HG02798 (cell line): ENCODE data around the gene PUM2.

Experiments used
- ATAC-seq: cut with Tn5 transposase; IDR thresholded peaks from one replicate; pipeline ENCODE4 v1.9.1; 2021; ENCODE audit warnings: mild to moderate bottlenecking; ENCODE audit not compliant: unreplicated experiment, poor library complexity

PUM2 gene

DNA sequence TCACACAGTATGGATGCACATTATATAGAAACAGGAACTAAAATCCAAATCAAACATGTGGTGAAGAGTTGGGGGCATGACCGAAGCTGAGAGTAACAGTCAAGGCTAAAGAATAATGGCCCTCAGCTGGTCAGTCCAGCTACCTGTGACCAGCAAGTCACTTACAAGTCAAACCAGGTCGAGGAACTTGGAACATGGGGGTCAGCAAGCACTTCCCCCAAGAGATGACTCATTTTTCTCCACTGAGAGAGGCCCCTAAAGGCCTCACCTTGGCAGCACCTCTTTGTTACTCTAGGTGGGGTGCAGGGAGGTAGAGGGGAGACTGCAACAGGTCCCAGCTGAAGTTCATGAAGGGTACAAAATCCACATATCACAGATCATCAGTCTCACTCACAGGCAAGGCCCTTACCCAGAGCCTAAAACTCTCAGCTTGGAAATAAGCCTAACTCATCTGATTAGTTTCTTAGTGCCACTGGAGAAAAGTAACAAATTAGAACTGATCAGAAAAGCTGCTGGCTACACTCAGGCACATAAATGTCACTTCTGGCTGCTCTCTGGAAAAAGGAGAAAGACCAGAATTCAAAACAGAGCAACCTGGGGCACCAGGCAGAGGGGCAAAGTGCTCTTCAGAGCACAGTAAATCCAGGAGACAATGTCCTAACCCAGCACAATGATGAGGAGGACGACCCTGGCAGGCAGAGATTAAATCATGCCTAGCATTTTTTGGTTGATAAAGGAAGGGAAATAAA, 129.7 kb downstream of the PUM2 start:
- no peak for ATAC-seq

DNA sequence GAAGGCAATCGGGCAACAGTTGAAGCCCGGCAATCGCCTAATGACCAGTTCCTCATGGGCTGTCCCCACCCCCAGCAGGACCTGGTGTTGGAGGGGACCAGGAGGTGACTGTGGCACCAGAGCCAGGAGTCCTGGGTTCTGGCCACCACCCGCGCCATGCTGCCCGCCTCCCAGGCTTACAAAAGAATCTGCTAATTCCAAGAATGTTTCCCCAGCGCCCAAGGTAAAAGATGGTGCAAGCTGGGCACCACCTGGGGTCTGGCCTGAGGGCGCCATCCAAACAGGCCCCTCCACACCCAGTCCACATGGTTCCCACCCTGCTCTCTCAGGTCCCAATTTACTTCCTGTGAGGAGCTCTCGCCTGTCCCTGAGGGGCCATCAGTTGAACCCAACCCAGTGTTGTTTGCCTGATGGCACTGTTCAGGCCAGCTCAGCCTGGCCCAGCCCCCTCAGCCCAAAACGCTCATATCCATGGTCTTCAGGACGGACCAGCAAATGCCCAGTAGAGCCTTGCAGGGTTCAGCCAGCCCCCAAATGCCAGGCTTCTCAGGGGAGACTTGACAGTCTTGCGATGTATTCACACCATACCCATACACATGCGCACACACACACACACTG, 130.8 kb downstream of the PUM2 start:
- ATAC-seq: no peak

DNA sequence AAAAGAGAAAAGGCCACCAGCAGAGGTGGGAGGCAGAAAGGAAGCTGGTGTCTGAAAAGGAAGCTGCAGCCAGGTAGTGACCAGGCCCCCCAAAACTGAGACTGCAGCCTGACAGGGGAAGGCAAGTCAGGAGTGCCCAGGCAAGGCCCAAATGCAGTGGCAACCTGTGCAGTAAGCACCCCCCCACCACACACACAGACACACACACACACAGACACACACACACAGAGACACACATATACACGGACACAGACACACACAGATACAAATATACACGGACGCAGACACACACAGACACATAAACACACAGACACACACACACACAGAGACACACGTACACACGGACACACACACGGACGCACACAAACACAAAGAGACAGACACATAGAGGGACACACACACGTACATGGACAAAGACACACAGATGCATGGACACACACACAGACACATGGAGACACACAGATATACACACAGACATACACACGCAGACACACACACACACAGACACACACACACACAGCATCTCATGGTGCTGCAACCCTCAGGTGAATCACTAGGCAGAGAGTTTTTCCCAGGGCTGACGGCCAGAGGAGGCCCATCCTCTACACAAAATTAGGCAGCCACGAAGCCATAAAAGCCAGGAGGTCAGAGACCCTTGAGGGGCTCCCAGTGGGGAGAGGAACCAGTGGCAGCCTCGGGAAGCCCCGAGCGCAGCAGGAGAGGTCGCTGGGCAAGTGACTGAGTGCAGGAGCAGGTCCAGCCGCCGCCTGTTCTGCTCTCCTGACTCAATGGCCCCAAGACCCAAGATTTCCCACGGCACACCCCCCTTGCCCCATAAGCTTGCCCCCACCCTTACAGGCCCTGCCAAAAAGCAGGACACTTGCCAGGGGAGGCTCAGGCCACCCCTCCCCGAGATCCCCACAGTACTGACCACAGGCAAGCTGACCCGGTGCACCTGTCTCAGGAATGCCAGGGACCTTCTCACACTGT, 132.0 kb downstream of the PUM2 start:
- ATAC-seq: no peak

DNA sequence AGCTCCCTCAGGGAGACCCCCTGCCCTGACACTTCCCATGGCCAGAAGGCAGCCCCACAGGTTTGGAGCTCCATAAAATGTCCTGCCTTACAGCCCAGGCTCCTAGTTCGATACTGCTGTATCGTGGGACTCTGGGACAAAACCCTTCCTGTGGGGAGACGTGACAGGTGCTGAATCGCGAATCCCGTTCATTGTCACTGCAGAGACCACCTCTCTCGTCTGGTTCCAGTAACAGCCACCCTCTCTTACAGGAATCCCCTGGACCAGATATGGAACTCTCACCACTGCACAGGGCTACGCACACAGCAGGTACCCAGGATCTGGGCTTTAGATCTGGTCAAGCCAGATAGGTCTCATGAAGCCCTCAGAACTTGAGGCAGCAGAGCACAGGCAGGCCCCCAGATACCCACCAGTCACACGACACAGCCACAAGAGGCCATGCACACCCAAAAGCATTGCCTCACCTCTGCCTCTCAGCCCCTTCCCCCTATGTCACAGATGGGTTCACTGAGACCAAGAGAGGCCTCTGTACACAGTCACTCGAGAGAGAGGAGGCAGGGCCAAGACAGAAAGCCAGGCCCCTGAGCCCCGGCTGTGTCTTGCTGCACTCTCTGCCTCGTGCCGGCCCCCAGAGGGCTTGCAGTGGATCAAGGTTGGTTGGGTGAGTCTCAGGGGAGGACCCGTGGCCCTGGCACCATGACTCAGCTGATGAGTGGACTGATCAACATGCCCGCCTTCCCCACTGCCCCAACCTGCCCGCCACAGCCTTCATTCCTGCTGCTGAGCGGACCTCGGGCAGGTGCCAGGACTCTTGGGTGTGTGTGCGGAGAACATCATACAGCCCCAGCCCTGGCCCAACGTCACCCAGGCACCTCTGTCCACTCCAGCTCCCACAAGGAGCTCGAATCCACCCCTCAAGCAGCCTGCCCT, 133.3 kb downstream of the PUM2 start:
- no peak for ATAC-seq

DNA sequence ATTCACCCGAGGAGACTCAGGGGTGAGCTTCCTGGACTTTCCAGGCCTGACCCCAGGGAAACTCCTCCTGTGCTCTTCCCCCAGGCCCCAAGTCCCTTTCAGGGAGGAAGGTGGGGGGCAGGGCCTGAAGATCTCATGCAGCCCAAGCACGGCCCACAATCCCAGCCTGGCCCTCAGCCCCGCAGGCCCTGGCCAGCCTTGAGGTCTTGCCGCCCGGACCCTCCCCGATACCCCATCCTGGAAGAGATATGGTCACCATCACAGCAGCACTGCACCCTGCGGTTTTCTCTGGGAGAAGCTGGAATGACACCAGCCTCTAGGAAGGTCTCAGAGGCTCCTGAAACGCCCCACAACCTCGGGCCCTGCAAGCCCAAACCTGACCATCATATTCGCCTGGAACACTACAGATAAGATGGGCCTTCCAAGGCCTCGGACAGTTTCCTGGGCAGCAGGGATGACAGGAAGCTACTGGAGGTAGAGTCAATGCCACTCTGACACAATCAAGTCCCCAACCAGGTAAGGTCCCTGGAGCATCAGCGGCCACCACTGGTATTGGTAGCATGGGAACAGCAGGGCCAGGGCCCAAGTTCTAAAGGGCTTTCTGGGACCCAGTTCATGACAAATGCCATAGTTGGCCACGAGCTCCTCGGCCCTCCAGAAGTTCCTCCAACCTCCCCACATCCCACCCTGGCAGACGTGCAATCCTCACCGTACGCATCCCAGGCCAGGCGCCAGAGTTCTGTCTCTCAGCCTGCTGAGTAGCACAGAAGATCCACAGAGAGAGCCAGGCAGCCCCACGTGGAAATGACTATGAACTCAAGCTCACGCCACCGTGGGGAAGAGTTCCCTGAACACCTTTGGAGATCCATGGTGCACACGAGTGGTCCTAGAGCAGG, 134.3 kb downstream of the PUM2 start:
- ATAC-seq: no peak

DNA sequence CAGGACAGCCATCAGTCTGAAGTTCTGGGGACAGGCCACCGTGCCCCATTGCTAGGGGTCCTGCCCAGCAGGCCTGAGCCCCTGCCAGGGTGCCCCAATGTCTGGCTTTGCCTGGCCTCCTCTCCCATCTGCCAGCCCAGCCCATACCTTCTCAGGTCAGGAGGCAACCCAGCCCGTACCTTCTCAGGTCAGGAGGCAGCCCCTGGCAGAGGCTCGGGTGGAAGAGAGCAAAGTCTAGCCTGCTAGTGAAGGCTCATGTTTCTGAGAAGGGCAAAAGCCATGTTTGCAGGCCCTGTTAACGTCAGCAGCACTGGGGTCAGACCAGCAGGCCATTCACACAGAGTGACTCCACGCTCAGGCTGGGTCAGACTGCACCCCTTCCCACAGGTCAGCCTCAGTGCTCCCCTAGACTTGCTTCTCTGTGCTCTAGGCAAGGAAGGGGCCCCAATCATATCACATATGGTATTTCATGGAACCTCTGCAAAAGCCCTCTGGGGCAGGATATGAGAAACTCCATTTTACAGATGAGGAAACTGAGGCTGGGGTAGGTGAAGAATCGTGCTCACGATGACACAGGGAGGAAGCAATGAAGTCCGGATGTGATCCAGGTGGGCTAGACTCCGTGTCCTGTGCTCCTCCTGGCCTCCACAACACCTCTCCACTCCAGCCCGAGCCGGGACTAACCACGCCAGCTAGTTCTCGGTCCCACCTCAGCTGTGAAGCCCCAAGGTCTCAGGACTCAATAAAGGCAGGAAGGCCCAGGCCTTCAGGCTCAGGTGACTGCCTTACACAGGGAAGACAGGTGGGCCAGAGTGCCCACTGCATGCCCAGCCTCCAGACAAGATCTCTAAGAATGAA, 135.2 kb downstream of the PUM2 start:
- no peak for ATAC-seq

DNA sequence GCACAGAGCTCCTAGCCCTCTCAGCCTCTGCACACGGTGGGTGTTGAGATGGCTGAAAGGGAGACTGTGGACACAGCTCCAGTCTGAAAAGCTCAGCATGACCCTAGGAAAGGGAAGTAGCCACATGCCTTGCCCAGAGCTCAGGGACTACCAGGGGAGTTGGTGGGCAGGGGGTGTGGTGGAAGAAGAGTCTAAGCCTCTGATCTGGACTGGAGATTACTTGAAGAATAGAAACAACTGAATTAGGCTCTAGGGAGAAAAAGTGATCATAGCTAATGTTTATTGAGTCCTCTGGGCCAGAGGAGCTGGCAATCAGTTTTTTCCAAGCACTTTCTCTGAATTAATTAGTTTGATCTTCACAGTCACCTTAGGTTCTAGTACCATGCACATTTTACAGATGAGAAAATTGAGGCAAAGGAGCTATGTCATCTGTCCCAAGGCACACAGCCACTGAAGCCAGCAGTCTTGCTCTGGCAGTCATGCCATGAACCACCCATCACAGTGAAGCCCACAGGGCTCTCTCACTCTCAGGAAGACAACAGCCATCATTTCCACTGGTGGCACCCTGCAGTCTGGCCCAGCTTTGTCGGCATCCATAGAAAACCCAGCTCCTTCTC, 136.0 kb downstream of the PUM2 start:
- ATAC-seq: no peak

DNA sequence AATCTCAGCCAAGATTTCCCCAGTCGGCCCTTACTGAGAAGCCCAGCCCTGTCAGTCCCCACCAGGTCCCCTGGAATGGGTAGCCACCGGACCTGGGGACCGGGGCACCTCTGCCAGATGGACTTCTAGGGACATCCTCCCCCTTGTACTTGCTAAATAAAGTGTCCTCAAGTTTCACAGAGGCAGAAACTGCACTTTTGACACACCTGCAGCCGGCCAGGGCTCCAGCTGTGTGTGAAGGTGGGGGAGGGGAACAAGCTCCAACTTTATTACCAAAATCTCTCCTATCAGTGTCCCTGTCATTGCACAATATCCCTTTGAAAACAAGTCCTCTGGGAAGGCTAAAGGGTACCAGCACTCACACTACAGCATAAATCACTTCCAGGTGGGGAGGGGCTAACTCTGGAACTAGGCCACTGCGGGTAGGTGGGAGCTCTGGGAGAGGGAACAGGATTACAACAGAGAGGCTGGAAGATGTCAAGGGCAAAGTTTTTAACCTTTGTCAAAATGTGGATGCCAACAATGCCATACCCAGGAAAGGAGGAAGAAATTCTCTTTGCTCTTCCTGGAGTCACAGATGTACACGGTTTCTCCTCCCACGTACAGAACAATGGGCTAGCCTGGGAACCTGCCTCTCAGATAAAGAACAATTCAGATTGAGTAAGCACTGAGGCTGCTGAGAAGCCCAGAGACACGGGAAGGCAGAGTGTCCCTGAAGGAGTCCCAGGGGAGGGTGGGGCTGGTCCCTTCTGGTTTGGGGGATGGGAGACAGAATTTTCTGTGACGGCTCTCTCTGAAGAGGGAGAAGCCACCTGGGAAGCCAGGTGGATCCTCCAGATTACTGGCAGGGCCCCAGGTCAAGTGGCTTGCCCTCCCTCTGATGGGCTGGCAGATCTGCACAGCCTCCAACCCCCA, 136.7 kb downstream of the PUM2 start:
- ATAC-seq: peak; percentile 39

DNA sequence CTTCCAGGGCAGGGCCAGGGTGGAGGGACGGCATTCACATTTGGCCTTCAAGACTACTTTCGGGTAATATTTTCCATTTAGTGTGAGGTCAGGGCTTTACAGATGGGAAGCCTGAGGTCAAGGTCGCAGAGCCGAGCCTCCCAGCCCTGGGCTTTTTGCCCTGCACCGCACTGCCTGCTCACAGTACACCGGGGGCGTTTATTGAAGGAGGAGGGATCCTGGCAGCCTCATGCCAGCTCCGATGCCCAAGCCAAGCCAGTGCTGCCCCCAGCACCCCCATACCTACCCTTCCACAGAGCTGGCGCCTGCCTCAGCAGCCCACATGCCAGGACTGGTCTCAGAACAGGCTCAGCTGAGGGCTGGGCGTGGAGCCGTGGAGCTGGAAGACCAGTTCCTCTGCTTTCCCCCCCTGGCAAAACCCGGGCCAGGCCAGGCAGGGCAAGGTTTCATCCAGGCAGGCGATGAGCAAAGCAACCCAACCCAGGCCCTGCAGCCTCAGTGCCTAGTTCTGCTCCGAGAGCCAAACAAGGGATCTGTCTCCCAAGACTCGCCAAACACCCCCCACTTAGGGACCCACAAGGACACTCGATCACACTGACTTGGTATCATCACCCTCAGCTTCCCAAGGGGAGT, 137.7 kb downstream of the PUM2 start:
- no peak for ATAC-seq

DNA sequence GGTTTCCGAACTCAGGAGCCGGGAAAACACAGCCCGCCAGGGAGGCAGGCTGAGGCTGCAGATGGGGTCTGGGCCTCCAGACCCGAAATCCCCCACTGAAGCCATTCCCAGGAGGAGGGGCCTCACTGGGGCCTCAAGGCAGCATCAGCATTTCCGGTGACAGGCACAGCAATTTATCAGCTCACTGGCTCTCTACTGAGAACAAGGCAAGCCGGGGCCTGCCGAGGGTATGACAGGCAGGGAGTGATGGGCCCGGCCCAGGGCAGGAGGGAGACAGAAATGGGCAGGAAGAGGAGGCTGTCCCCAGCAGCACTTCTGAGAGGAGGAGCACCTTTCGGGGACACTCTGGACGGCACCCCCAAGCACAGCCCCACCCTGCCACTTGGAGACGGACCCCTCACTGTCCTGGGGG, 138.2 kb downstream of the PUM2 start:
- no peak for ATAC-seq

DNA sequence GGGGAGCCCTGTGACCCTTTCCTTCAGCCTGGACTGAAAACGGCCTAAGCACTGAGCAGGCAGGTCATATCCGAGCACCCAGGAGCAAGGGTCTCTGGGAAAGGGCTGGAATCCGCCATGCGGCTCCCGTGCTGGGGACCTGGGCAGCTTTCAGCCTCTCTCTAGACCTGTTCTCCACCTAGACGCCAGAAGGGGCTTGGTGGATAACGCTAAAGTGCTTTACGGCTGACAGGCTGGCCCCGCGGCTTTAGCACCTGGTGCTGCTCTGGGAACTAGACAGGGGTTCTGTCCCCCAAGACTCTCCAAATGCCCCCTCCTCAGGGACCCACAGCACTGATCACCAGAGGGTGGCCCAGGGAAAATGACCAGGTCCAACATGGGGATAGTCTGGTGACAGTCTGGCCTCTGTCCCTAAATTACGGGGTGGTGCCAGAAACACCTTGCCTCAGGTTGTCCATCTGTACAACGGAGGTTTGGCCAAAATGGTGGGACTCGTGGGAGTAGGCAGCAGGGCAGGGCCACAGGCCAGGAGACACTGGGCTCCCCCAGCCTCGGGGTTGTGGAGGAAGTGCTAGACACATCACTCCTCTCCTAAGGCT, 138.7 kb downstream of the PUM2 start:
- ATAC-seq: no peak

DNA sequence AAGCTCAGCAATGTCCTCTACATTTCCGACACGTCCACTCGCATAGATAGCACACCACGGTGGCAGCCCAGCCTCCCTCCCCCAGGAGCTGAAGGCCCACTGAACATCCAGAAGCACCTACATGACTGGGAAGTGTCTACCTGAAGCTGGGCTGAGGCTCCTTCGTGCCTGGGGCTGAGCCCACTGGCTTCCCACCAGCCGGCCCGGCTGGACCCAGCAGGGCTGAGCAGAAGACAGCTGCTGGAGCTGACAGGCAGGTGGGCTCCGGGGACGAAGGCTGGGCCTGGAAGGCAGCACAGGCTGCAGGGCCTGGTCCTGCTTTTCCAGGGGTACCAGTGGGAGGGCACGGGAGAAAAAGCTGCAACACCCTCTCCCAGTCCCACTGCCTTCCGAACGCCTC, 139.2 kb downstream of the PUM2 start:
- ATAC-seq: no peak

DNA sequence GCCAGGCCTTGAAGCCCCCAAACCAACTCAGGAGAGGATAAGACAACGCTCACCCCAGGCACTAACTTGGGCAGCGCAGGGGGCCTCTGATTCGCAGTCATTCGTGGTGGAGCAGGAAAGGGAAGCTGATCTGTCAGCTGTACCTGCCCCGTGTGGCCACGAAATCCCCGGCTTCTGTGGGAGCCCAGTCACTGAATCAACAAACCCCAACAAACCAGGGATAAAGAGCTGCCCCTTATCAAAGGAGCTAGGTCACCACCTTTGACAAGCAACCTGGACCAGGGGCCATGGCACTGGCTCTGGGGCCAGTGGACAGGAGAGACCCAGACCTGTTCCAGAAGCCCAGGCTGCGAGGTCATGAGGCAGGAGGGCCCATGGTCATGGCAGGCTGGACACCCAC, 140.2 kb downstream of the PUM2 start:
- ATAC-seq: no peak

DNA sequence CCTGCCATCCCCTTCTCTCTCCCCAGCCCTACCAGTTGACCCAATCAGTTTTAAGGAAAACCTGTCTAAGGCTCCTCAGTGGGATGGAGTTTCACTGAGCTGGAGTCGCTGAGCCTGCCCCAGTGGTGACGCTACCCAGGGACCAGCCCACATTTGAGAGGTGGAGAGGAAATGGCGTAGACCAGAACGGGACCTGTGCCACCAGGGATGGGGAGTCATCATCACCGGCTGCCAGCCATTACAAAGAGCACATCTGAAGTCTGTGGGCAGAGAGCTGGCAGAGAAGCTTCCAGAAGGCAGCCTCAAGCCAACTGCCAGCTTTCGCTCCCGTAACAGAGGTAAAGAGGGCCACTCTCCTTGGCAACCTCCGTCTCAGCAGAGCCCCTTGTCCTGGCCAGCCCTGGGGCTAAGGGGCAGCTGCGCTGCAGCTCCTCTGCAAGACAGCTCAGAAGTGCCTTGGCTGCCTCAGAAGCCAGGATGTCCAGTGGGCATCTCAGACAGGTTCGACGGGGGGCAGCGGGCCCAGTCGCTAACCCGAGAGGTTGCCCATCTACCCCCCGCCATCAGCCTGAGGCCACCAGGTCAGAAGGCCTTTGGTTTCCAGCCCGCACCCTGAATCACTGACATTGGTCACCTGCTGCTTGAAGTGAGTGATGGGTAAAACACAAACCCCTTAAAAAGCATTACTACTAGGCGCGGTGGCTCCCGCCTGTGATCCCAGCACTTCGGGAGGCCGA, 141.1 kb downstream of the PUM2 start:
- ATAC-seq: no peak

DNA sequence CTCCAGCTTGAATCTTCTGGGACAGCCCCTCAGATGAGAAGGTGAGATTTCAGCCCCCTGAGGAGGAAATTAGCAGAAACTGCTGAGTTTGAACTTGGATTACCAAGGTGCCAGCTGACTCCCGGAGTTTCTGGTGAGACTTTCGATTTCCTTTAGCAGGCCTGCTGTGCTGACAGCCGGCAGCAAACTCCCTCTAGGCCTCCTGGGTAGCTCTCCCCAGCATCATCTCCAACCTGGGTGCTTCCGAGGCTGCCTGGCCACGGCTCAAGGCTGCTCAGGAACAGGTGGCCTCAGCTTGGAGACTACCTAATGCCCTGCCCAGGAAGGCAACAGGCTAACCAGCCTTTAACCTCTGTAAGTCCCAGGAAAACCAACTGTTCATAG, 142.2 kb downstream of the PUM2 start:
- no peak for ATAC-seq
